DOHH2 (cell line): Measurements from ENCODE around the gene LAMA5.

Source experiments
- CTCF ChIP-seq: fragments of 200-600 bp; sonication (generic); IDR thresholded peaks from one replicate; pipeline ENCODE4 v1.5.1; 2014; ENCODE audit warnings: antibody characterized with exemption, mild to moderate bottlenecking, low read depth, low read length; ENCODE audit not compliant: poor library complexity, severe bottlenecking
- EZH2phosphoT487 ChIP-seq: fragments of 200-600 bp; sonication (generic); IDR thresholded peaks from 2 replicates; pipeline ENCODE4 v1.6.1; 2017; ENCODE audit warnings: borderline replicate concordance, mild to moderate bottlenecking, antibody characterized with exemption, low read length, moderate library complexity, mixed read lengths

GRCh38 chr20:62280303-62280702 is 86.8 kb downstream of the LAMA5 start:
- TF ChIP-seq EZH2phosphoT487 (no peak), CTCF (no peak)
